HG02938 (cell line): ENCODE results near the gene AFAP1.

Experiments used
- ATAC-seq: cut with Tn5 transposase; IDR thresholded peaks from one replicate; pipeline ENCODE4 v1.9.1; 2021; ENCODE audit warnings: mild to moderate bottlenecking, moderate library complexity; ENCODE audit not compliant: unreplicated experiment

Gene AFAP1

DNA sequence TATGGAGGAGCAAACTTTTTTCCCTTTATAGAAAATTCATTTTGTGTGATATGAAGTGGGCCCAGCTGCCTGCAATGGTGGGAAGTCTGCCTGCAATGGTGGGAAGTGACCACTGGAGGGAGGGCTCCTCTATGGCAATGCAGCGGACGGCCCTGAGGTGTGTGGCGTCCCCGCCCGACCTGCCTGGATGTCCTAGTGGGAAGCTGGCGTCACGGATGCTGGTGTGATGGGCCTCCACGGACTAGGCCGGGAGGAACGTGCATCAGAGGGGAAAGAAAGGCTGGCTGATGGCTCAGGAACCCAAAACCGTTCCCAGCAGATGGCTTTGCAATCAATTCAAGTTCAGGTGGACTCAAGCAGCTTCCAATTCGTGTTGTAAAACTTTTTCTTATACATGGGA is 177.9 kb downstream of the AFAP1 start:
- peak; percentile 89 for ATAC-seq

DNA sequence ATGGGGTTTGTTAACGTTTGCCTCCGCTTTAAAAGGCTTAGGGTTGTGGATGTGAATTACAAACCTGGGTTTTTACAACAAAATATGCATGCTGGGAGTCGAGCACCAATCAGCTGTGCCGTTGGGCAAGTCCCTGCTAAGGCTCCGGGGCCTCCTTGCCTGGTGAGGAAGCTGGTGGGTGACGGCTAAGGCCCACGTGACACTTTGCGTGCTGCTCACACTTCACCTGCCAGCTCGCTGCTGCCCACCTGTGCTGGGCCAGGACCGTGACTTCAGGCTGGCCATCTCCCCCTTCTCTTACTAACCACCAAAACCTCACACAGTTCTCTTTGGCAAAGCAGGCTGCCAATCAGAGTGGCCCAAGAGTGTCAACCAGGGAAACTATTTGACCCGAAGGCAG is 178.3 kb downstream of the AFAP1 start:
- no peak for ATAC-seq

DNA sequence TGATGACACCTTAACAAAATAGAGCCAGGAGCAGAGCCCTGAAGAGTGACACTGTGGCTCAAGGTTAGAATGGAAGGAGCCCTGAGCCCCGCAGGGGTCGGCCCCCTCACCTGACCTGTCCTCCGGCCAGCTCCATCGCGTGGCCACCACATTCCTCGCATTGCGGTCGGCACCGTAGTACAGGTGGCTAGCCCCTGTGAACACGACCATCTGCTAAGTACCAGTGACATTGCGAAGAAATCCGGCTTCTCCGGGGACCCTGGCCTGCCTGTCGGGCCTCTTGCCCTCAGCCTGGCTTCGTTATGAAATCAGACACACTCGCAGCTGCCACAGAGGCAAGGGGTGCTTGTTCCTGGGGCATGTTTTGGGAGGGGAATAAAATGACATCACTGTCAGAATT is 179.0 kb downstream of the AFAP1 start:
- ATAC-seq = no peak

- ATAC-seq = no peak
Observed at GRCh38 chr4:7760228-7760627, 179.4 kb downstream of the AFAP1 start.

DNA sequence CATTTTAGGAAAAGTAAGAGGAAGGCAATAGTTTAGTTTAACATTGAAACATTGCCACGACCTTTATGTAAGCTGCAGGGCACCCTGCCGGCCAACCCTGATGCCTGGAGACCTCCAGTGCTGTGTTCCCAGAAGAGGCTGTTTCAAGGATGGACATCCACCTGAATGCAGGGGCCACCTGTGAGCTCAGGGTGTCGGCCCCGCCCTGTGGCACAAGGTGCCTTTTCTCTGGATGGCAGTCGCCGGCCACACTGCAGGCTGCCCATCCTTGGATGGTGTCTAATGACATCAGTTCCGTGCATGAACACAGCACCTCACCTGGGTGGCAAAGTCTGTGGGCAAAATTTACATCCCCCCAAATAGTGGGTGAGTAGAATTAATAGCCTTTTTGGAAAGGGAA is 180.0 kb downstream of the AFAP1 start:
- ATAC-seq = no peak

DNA sequence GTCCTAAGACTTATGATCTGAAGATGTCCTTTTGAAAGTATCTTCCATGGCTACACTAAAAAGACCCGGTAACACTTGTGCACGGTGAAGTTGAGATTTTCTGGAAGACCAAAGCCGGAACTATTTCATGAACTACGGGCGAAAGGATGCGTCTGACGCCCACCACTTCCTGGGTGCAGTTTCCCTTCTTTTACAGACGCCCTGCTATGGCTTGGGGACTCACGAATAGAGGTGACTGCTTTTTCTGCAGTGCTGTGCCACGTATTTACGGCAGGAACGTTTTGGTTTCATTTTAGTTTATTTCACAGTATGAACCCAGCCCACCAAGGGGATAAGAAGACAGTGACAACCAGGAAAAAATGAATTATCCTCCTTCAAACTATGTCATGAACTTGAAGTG is 180.4 kb downstream of the AFAP1 start:
- no peak for ATAC-seq

- no peak for ATAC-seq
Observed at GRCh38 chr4:7758476-7758875, 181.2 kb downstream of the AFAP1 start.

- ATAC-seq = no peak
Observed at GRCh38 chr4:7757501-7758471, 181.9 kb downstream of the AFAP1 start.

DNA sequence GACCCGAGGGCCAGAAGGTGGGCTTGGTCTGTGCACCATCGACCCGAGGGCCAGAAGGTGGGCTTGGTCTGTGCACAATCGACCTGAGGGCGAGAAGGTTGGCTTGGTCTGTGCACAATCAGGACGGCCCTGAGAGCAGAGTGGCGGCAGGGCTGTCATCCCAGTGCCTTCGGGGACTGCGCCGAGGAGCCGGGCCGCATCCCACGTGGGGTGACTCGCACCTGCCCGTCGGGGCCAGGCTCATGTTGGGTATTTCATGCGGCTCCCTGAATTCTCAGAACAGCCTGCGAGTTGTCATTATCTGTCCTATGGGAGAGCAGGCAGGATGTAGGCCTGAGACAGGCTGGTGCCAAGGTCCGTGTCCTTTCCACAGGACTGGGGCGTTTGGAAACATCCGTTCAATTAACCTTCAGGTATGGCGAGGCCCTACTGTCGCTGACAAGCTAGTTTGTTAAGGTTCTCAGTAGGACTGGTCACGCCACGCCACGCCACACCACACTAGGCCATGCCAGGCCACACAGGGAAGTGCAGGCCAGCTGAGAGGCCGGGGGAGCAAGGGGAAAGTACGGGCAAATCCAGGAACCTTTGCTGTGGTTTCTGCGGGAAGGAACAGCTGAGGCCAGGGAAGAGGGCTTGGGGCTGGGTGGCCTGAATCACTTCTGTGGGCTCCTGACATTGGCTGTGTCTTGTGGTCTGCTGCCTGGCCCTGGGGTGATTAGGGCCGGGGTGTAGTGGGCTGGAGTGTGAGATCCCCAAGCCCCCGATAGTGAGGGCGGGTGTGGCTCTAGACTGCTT is 182.9 kb downstream of the AFAP1 start:
- no peak for ATAC-seq

DNA sequence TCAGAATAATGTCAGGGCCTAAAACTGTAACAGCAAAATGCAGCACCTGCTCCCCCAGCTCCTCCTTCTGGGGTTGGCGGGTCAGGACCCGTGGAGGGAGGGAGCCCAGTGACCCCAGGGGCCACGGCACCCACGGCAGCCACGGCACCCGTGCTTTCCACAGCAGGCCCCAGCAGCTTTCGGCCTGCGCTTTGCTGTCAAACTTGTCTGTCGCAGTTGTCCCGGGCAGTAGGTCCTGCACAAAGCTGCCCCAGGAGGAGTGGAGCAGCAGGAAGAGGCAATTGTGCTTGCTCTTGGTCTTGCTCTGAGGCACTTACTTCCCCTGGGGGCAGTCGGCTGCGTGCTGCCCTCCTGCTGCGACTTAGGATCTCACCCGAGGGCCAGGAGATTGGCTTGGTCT is 183.6 kb downstream of the AFAP1 start:
- ATAC-seq = no peak

DNA sequence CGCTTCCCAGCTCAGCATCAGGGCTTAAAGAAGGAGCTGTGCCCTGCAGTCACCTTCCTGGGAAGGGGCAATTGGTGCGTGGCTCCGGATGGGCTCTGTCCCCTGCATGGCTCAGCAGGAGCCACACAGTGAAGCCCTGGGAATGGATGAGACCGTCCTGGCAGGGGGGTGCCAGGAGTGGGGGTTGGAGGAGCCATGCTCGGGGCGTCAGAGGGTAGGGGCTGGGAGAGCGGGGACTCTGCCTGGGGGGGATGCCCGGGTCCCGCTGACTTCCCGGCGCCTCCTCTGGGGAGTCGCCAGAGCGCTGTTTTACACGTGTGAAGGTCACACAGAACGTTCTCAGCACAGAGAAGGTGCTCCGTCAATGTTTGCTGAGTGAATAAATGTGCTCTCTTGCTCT is 184.1 kb downstream of the AFAP1 start:
- no peak for ATAC-seq

- ATAC-seq = no peak
Observed at GRCh38 chr4:7754565-7755262, 184.9 kb downstream of the AFAP1 start.

DNA sequence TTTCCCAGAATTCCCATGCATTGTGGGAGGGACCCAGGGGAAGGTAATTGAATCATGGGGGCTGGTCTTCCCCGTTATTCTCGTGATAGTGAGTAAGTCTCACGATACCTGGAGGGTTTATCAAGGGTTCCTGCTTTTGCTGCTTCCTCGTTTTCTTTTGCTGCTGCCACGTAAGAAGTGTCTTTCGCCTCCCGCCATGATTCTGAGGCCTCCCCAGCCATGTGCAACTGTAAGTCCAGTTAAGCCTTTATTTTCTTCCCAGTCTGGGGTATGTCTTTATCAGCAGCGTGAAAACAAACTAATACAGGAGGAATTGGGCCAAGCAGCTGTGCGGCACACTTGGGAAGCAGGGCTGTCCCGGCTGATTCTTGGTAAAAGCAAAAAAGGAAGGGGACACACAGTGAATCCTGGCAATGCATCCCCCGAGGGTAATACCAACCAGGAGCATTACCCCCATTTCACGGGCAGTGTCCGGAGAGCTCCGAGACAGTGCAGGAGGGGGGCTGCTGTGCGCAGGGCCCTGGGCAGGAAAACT is 185.7 kb downstream of the AFAP1 start:
- no peak for ATAC-seq

DNA sequence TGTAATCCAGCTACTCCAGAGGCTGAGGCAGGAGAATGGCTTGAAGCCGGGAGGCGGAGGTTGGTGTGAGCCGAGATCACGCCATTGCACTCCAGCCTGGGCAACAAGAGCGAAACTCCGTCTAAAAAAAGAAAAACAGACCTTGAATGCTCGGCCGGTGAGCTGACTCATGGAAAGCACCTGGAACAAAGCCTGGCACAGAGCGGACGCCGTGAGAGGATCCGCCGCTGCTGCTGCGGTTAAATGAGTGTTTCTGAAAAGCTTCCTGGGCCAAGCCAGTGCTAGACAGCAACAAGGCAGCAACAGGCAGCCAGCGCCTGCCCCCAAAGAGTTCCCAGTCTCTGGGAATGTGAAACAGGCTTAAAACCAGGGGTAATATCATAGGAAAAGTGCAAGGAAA is 186.4 kb downstream of the AFAP1 start:
- no peak for ATAC-seq

GRCh38 chr4:7752649-7753048 is 187.0 kb downstream of the AFAP1 start:
- ATAC-seq = no peak

DNA sequence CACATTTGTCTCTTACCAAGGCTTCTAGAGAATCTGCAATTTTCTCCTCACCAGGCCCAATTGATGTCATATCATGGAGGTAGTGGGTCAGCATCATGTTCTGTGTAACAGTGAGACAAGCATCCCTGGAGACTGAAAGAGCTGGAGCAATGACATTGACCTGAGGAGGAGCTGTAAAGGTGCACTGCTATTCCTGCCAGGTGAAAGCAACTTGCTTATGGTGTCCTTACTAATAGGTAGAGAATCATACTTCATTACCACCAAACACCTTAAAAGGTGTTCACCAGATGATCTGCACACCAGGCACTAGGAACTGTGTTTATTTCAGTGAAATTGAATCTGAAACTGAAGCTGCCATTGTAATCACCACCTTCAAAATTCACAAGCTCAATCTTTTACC is 188.7 kb downstream of the AFAP1 start:
- no peak for ATAC-seq

DNA sequence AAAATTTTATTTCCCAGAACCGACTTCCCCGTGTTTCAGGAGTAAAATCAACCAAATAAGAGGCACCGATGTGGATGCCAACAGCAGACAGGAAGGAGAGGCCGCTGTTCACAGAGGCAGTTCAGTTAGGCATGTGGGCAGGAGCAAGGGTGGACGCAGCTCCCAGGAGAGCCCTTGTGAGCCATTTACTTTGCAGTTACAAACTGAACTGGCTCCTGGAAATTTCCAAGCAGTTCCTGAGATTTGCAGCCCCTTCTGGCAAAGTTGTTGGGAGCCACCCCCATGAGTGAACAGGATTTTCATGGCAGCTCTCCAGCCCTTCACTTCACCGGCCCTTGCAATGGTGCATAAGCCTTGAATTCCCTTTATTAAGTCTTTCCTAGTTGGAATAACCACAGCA is 189.1 kb downstream of the AFAP1 start:
- ATAC-seq = no peak

DNA sequence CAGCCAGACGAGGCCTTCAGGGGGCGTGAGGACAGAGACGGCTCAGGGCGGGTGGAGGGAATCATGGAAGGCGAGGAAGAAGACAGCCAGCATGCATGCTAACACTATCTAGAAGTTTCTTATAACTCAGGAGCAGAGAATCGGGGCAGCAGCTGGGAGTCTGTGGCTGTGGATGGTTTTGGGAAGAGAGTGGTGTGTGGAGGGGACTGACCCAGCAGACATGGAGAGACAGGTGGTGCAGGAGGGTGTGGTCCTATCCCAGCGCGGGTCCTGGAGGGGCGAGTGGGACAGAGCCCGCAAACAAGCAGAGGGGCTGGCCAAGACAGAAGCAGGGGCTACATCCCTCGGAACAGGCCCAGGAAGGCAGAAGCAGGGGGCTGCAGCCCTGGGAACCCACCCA is 192.1 kb downstream of the AFAP1 start:
- ATAC-seq = no peak

DNA sequence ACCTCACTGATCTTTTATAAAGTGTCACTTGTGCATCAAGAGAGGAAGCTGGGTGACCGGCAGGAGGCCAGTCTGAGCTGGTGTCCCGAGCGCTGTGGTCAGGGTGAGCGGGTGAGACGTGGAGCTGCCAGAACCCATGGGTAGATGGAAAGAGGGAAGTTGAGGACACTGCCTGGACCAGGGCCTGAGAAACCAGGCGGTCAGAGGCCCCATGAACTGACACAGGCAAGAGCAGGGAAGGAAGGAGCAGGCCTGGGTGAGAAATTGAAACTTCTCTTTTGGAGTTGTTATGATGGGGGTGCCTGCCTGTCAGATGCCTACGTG is 192.6 kb downstream of the AFAP1 start:
- ATAC-seq = no peak

GRCh38 chr4:7746351-7747061 is 193.2 kb downstream of the AFAP1 start:
- ATAC-seq = no peak
